Coronary artery (tissue), 2 donors: Measurements from ENCODE around the gene INKA1.
A peak's percentile ranks its signal among the peaks of the same experiment; 100 is the strongest.

Source experiments
- DNase-seq: peaks from one replicate; pipeline ENCODE4 v3.0.0-alpha.2; 2017; ENCODE audit warnings: low spot score
- H3K27ac ChIP-seq, 2 donors: fragments of 200-600 bp; sonication (generic); one replicate each; pipeline ENCODE4 v1.5.1; 2016 to 2019
- H3K4me3 ChIP-seq: fragments of 200-600 bp; sonication (generic); 2 replicates; pipeline ENCODE4 v1.5.1; 2016; ENCODE audit warnings: mild to moderate bottlenecking, moderate library complexity
- TF ChIP-seq, protein P1 (sequence below): fragments of 200-600 bp; sonication (generic); IDR thresholded peaks from one replicate; pipeline ENCODE4 v1.5.1; 2019; ENCODE audit warnings: antibody characterized with exemption

Gene INKA1

GRCh38 chr3:49794431-49794830 is 8.6 kb upstream of the INKA1 start:
- Histone ChIP-seq H3K27ac (no peak overlapping the region), H3K4me3 (no peak overlapping the region)
- TF ChIP-seq, protein P1, sequence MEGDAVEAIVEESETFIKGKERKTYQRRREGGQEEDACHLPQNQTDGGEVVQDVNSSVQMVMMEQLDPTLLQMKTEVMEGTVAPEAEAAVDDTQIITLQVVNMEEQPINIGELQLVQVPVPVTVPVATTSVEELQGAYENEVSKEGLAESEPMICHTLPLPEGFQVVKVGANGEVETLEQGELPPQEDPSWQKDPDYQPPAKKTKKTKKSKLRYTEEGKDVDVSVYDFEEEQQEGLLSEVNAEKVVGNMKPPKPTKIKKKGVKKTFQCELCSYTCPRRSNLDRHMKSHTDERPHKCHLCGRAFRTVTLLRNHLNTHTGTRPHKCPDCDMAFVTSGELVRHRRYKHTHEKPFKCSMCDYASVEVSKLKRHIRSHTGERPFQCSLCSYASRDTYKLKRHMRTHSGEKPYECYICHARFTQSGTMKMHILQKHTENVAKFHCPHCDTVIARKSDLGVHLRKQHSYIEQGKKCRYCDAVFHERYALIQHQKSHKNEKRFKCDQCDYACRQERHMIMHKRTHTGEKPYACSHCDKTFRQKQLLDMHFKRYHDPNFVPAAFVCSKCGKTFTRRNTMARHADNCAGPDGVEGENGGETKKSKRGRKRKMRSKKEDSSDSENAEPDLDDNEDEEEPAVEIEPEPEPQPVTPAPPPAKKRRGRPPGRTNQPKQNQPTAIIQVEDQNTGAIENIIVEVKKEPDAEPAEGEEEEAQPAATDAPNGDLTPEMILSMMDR: no peak
- no peak for DNase-seq

DNA sequence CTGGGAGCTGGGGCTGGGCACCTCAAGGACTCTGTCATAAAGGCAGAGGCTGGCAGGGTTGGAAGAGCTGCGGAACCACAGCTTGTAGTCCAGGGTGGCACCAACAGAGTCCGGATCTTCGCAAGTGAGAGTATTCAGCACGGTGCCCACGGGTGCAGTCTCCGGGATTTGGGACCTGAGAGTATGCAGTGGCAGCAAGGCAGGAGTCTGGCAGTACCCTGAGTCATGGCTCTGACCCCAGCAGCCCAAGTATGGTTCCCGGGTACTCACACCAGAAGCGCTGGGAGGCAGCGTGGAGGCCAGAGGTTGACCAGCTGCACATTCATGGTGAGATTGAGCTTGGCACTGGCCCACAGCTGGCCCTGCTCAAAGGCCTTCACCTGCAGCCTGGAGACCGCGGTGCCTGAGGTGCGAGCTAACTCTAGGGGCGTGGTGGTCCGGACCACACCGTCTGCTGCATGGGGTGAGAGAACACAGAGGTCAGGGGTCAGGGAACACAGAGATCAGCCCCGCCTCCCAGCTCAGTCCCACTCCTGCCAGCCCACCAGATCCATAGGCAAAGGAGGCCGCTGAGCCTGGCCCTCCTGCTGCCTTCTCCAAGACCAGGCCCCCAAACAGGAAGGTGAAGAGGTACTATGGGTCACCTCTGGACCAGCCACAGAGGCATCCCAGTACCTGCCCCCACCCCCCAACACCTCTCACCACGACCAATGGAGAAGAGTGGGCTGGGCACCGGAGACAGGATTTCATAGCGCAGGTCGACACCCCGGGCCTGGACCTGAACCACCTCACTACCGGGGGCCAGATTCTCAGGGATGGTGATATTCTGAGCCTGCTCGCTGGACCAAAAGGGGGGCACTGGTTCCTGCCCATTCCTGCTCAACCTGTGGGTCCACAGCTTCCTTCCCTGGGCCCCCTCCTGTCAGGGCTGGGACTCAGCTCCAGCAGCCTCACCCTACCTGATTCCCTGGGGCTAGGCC is 7.8 kb upstream of the INKA1 start:
- DNase-seq: no peak
- no peak overlapping the region for H3K27ac ChIP-seq
- no peak overlapping the region for H3K4me3 ChIP-seq
- TF ChIP-seq, protein P1: no peak

DNA sequence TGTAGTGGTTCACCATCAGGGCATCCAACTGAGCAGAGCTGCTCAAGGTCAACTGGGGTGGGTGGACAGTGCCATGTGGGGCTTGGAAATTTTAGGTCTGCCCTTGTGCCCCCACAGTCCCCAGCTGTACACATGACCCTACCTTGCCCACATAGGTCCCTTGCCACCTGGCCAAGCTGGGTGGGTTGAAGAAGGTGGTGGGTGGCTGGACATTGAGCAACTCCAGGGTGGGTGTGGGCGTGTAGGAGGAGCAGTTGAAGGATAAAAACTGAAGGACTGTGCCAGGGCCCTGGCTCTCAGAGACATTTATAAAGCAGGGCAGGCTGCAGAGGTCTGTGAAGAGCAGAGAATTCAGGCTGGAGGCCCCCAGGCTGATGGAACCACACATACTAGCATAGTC is 4.0 kb upstream of the INKA1 start:
- Histone ChIP-seq H3K4me3 (no peak overlapping the region), H3K27ac (peak overlapping the region in 1 of 2 donors; percentile 83)
- TF ChIP-seq, protein P1: no peak
- no peak for DNase-seq

DNA sequence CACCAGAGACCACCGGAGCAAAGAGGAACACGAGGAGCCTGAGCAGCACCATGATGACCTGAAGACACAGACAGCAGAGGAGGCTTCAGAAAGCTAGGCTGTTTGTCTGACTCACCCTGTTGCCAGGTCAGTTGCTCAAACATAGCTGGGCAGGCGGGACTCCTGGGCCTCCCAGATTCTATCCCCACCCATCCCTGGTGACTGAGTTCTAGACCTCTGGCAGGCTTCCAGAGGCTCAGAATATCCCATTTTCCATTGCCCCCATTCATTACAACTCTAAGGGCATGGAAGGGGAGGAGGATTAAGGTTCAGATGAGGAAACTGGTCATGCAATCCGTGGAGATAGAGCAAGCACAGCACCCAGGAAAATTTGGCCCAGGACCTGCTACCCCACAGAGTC is 3.3 kb upstream of the INKA1 start, which contains the start of gene CDHR4:
CDHR4 (minus strand) TSS at position 113 of the 400 bp plus-strand sequence; CDS start at position 52, 61 bp downstream.
- TF ChIP-seq, protein P1: no peak
- DNase-seq: peak; percentile 87
- Histone ChIP-seq H3K27ac (peak within 1 kb of the TSS in 1 of 2 donors; percentile 83), H3K4me3 (no peak within 1 kb of the TSS)

DNA sequence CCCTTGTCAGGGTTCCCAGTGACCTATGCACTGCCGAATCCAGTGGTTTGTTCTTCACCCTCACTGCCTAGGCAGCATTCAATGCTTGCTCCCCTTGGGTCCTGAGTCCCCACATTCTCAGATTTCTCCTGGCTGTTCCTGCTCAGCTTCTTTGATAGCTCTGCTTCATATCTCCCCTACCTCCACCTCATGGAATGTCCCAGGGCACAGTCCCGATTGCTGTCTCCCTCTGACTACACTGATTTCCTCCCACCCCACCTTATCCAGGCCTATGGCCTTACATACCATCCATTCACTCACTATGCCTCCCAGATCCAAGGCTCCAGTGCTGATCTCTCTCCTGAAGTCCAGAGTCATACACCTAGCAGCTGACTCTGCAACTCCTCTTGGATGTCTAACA is 1.9 kb upstream of the INKA1 start:
- no peak overlapping the region for H3K4me3 ChIP-seq

DNA sequence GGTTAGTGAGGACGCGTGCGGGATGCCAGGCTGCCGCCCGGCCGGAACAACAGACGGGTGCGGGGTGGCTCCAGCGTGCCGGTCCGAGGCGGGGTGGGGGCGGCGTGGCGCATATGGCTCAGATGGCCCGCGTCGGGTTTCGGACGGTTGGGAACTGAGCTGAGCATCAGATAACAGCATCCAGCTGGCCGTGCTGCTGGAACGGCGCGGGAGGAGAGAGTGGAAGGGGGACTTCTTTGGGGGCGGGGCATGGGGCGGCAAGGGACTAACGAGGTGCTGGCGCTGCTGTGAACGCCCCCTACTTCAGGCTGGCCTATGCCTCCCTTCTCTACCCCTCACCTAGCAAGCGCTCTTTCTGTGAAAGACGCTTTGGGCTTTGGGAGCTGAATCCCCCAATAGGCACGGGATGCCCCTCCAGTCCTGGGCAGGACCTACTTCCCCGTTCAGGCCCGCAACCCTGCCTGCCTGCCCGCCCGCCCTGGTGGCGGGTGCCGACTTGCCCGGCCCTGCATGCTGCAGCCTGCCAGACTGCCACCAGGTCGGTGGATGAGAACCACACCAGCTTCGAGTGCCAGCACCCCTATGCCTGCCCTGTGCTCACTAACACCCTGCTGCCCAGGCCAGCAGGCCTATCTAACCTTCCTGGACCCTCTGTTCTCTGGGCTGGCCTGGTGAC is 542 bp downstream of the INKA1 start:
- TF ChIP-seq, protein P1: no peak
- DNase-seq: peak; percentile 86
- H3K4me3 ChIP-seq: peak overlapping the region; percentile 93
- H3K27ac ChIP-seq: peak overlapping the region; percentile 89 to 98

More for the DNA sequence above, 1.9 kb upstream of the INKA1 start:
- no peak overlapping the region for H3K27ac ChIP-seq
- DNase-seq: no peak
- TF ChIP-seq, protein P1: no peak
